ENCODE measurements around the gene REXO4. TPM values are rescaled to one million over a fixed set of nuclear protein-coding genes. Genes with fewer than 3 reads are reported as not detected.
"Not testable (repeated sequence)": the region's sequence is repeated elsewhere in the genome, so short reads cannot be mapped to it uniquely, and the experiment has no call there.

REXO4 gene
- total RNA-seq, 1 donor from 2014 or later: 24.4 TPM

GRCh38 chr9:133457233-133457632, 39.4 kb upstream of the REXO4 start:
- DNase-seq (ENCODE audit: low read depth): no peak
- no peak for TF ChIP-seq CTCF (conservative IDR thresholded peaks at IDR 0.05; ENCODE audit: low read depth, low read length)
- H3K4me3 ChIP-seq (ENCODE audit: low read depth, low read length): no peak overlapping the region

- no peak for DNase-seq (ENCODE audit: low read depth)
- TF ChIP-seq CTCF (conservative IDR thresholded peaks at IDR 0.05; ENCODE audit: low read depth, low read length): no peak
- H3K4me3 ChIP-seq (ENCODE audit: low read depth, low read length): no peak overlapping the region
These were observed 38.6 kb upstream of the REXO4 start for GRCh38 chr9:133456409-133456808.

GRCh38 chr9:133455936-133456335, 38.1 kb upstream of the REXO4 start:
- TF ChIP-seq CTCF (conservative IDR thresholded peaks at IDR 0.05; ENCODE audit: low read depth, low read length): no peak
- H3K4me3 ChIP-seq (ENCODE audit: low read depth, low read length): no peak overlapping the region
- DNase-seq (ENCODE audit: low read depth): no peak

GRCh38 chr9:133454943-133455673, 37.3 kb upstream of the REXO4 start:
- no peak for DNase-seq (ENCODE audit: low read depth)
- H3K4me3 ChIP-seq (ENCODE audit: low read depth, low read length): no peak overlapping the region
- no peak for TF ChIP-seq CTCF (conservative IDR thresholded peaks at IDR 0.05; ENCODE audit: low read depth, low read length)

GRCh38 chr9:133454325-133454724, 36.5 kb upstream of the REXO4 start:
- DNase-seq (ENCODE audit: low read depth): no peak
- no peak overlapping the region for H3K4me3 ChIP-seq (ENCODE audit: low read depth, low read length)
- TF ChIP-seq CTCF (conservative IDR thresholded peaks at IDR 0.05; ENCODE audit: low read depth, low read length): no peak

- no peak for TF ChIP-seq CTCF (conservative IDR thresholded peaks at IDR 0.05; ENCODE audit: low read depth, low read length)
- DNase-seq (ENCODE audit: low read depth): no peak
- H3K4me3 ChIP-seq (ENCODE audit: low read depth, low read length): no peak overlapping the region
These were observed 35.8 kb upstream of the REXO4 start for GRCh38 chr9:133453651-133454050.

- no peak for TF ChIP-seq CTCF (conservative IDR thresholded peaks at IDR 0.05; ENCODE audit: low read depth, low read length)
- no peak overlapping the region for H3K4me3 ChIP-seq (ENCODE audit: low read depth, low read length)
- DNase-seq (ENCODE audit: low read depth): no peak
These were observed 34.8 kb upstream of the REXO4 start for GRCh38 chr9:133452562-133452961.

- H3K4me3 ChIP-seq (ENCODE audit: low read depth, low read length); DNase-seq (ENCODE audit: low read depth): not testable (repeated sequence)
These were observed 34.1 kb upstream of the REXO4 start for GRCh38 chr9:133451865-133452264.
